ENCODE data around the gene KIF25. TPM values are rescaled to one million over a fixed set of nuclear protein-coding genes. Genes with fewer than 3 reads are reported as not detected.
A peak's percentile ranks its signal among the peaks of the same experiment; 100 is the strongest.

Gene KIF25
- total RNA-seq, 4 donors from 2014 or later: 0.16 to 1.0 TPM; not detected in 2

DNA sequence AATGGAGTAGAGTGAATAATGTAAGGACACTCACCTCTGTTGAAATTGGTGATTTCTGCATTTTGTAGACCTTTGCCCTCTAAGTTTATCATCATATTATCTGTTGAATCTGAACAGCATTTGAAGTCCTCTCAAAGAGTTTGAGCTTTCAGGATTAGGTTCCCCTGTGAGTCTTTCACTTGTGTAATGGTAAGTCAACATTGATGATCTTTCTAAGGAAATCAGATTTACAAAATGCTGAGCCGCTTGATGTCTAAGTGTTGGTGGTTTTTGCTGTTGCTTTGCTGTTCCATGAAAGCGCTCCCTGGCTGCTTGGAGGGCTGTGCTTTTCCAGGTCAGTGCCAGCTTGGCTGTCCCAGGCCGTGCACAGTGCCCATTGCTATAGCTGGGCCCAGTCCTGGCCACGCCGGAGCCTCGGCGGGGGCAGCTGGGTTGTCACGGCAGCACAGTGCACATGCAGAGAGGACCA, 33.8 kb upstream of the KIF25 start:
- no peaks in the 10 kb centered on the region for H3K9me3 ChIP-seq
- in situ Hi-C loops (cut with MboI; ENCODE audit: low sequenced_read_pairs in 4 of 4) (no loop called here), intact Hi-C loops (cut with DNase I; ENCODE audit: low total_unique reads) (no loop called here)
- no peak for DNase-seq
- H3K4me1 ChIP-seq: peaks cover 0 to 11% of the 10 kb centered on the region in 2 donors
- H3K4me3 ChIP-seq: no peak overlapping the region
- H3K27ac ChIP-seq: peak overlapping the region in 3 of 4 donors; percentile 70 to 75 (median 73)
- no peak for ATAC-seq
- TF ChIP-seq, protein P1, sequence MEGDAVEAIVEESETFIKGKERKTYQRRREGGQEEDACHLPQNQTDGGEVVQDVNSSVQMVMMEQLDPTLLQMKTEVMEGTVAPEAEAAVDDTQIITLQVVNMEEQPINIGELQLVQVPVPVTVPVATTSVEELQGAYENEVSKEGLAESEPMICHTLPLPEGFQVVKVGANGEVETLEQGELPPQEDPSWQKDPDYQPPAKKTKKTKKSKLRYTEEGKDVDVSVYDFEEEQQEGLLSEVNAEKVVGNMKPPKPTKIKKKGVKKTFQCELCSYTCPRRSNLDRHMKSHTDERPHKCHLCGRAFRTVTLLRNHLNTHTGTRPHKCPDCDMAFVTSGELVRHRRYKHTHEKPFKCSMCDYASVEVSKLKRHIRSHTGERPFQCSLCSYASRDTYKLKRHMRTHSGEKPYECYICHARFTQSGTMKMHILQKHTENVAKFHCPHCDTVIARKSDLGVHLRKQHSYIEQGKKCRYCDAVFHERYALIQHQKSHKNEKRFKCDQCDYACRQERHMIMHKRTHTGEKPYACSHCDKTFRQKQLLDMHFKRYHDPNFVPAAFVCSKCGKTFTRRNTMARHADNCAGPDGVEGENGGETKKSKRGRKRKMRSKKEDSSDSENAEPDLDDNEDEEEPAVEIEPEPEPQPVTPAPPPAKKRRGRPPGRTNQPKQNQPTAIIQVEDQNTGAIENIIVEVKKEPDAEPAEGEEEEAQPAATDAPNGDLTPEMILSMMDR (IDR thresholded peaks at IDR 0.05 in 4 of 5, conservative IDR thresholded peaks at IDR 0.05 in 1 of 5): no peak
- TF ChIP-seq POLR2A (IDR thresholded peaks at IDR 0.05): no peak
- H3K27me3 ChIP-seq: no peaks in the 10 kb centered on the region
- H3K36me3 ChIP-seq: peaks cover 0 to 38% of the 10 kb centered on the region in 2 donors

DNA sequence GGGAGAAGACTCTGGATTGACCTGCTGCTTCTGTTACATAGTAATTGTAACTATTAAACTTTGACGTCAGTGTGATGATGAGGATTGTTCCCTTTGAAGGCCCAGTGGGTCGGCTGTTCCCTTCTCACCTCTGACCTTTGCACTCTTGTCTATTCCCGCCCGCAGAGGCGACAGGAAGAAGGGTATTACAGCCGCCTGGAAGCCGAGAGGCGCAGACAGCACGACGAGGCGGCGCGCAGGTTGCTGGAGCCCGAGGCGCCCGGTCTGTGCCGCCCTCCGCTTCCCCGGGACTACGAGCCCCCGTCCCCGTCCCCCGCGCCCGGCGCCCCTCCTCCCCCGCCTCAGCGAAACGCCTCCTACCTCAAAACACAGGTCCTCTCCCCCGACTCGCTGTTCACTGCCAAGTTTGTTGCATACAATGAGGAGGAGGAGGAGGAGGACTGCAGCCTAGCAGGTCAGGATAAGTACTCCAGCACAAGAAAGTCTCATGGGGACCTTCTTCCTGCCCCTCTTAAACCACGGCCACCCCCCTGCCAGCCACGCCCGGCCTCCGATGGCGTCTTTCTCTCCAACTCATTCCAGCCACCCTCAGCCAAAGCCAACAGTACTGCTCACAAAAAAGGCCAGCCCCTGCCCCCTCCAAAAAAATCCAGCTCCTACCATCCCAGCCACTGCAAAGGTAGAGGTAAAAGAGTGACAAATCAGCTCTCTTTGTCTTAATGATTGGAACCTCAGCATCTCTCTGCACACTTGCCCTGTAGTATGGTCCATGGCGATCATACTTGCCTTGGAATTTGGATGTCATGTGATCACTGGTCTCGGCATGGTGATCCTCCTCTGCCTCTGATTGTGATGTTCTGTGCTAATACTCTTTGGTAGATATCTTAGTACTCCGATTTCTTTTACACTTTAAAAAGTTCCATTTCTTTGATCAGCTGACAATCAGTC, 31.6 kb upstream of the KIF25 start:
- intact Hi-C loops (cut with DNase I; ENCODE audit: low total_unique reads): no loop called here
- H3K27ac ChIP-seq: peak overlapping the region; percentile 50 to 75 (median 72)
- H3K9me3 ChIP-seq: no peaks in the 10 kb centered on the region
- ATAC-seq (peak in 1 of 2 donors; percentile 24), DNase-seq (no peak)
- in situ Hi-C loops (cut with MboI; ENCODE audit: low sequenced_read_pairs in 4 of 4): no loop called here
- no peaks in the 10 kb centered on the region for H3K27me3 ChIP-seq
- peak overlapping the region in 3 of 4 donors; percentile 21 to 42 (median 35) for H3K4me3 ChIP-seq
- peaks cover 0 to 11% of the 10 kb centered on the region in 2 donors for H3K4me1 ChIP-seq
- peaks cover 0 to 57% of the 10 kb centered on the region in 2 donors for H3K36me3 ChIP-seq
- TF ChIP-seq POLR2A (IDR thresholded peaks at IDR 0.05): no peak
- TF ChIP-seq, protein P1 (IDR thresholded peaks at IDR 0.05 in 4 of 5, conservative IDR thresholded peaks at IDR 0.05 in 1 of 5): no peak

DNA sequence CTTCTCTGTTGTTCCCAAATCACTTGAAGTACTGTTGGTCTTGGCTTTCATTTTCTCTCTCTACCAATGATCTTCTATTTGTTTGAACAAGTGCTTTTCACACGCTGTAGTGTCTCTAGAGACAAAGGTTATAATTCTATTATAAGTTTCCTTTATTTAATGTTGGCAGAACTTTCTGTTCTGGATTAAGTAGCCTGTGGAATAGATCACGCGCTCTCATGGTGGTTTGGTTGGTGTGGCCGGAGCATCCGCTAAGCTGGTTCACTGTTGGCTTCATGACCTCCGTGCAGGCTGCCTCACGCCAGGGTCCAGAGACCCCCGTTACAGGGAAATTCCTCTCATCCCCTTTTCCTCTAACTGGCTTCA, 30.9 kb upstream of the KIF25 start:
- intact Hi-C loops (cut with DNase I; ENCODE audit: low total_unique reads) (no loop called here), in situ Hi-C loops (cut with MboI; ENCODE audit: low sequenced_read_pairs in 4 of 4) (no loop called here)
- ATAC-seq: peak; percentile 63 to 69
- H3K36me3 ChIP-seq: peaks cover 0 to 57% of the 10 kb centered on the region in 2 donors
- no peak for DNase-seq
- H3K4me3 ChIP-seq: peak overlapping the region in 1 of 4 donors; percentile 42
- H3K4me1 ChIP-seq: peaks cover 0 to 11% of the 10 kb centered on the region in 2 donors
- H3K27ac ChIP-seq: peak overlapping the region; percentile 50 to 75 (median 72)
- no peaks in the 10 kb centered on the region for H3K9me3 ChIP-seq
- TF ChIP-seq, protein P1 (IDR thresholded peaks at IDR 0.05 in 4 of 5, conservative IDR thresholded peaks at IDR 0.05 in 1 of 5): no peak
- peak; percentile 11 to 29 for TF ChIP-seq POLR2A (IDR thresholded peaks at IDR 0.05)
- H3K27me3 ChIP-seq: no peaks in the 10 kb centered on the region

DNA sequence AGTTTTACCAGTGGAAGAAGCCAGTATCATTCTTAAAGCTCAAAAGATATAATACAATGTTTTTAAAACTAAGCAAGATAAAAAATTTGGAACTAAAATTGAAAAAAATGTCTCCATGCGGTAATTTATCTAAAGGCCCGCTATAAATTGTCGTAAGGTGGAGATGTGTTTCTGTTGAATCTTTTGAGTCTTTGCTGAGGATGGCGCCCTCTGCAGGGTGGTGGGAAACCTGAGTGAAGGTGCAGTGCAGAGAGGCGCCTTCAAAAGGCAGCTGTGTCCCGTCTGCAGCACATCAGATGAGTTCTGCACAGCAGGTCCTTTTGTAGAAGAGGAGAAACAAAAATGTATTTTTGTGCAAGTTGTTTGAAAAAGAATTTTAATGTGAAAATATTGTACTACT, 29.4 kb upstream of the KIF25 start:
- Histone ChIP-seq H3K9me3 (no peaks in the 10 kb centered on the region), H3K27me3 (no peaks in the 10 kb centered on the region), H3K4me3 (no peak overlapping the region), H3K27ac (peak overlapping the region in 3 of 4 donors; percentile 60 to 75 (median 73)), H3K4me1 (peaks cover 0 to 11% of the 10 kb centered on the region in 2 donors), H3K36me3 (peaks cover 0 to 47% of the 10 kb centered on the region in 2 donors)
- DNase-seq: no peak
- no peak for ATAC-seq
- intact Hi-C loops (cut with DNase I; ENCODE audit: low total_unique reads) (no loop called here), in situ Hi-C loops (cut with MboI; ENCODE audit: low sequenced_read_pairs in 4 of 4) (no loop called here)
- TF ChIP-seq, protein P1 (IDR thresholded peaks at IDR 0.05 in 4 of 5, conservative IDR thresholded peaks at IDR 0.05 in 1 of 5): peak in 2 of 5 experiments; percentile 11 to 33
- TF ChIP-seq POLR2A (IDR thresholded peaks at IDR 0.05): no peak

Data from gastrocnemius medialis (tissue), 4 donors.